A673 (cell line): Measurements from ENCODE around the gene LRBA.

Source experiments
- CTCF ChIP-seq: fragments of 300-800, 200-600 bp; sonication (generic); conservative IDR thresholded peaks from 2 replicates; pipeline ENCODE4 v1.5.1; 2017; ENCODE audit warnings: low read depth, mild to moderate bottlenecking, antibody characterized with exemption, low read length, moderate library complexity, mixed read lengths
- EZH2 ChIP-seq: fragments of 200-600 bp; sonication (generic); IDR thresholded peaks from 2 replicates; pipeline ENCODE4 v1.6.1; 2017; ENCODE audit warnings: borderline replicate concordance, low read depth, mild to moderate bottlenecking, mixed read lengths, antibody characterized with exemption, low read length; ENCODE audit not compliant: poor library complexity, severe bottlenecking

DNA sequence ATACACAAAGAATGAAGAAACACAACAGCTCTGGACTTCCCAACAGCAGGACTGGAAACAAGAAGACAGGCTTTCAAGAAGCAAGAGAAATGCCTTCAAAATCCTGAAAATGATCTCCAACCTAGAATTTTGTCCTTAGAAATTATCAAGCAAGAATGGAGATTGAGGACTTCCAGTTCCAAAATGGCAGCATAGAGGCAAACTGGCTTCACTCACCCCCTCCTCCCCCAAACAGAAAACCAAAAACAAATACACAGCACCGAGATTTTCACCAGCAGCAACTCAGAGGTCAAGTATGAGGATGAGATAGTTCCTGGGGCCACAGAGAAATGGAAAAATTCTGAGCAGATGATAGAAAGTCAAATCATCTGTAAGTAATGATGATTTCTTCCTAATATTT is 40.5 kb upstream of the LRBA start:
- TF ChIP-seq CTCF (no peak), EZH2 (no peak)
